Superior temporal gyrus (tissue), 1 donor: ENCODE data around the gene RPS6KB1.
"Not testable (repeated sequence)": the region's sequence is repeated elsewhere in the genome, so short reads cannot be mapped to it uniquely, and the experiment has no call there.

Source experiments
- DNase-seq: peaks from one replicate; pipeline ENCODE4 v3.0.0-alpha.2; 2016; ENCODE audit errors: extremely low spot score

RPS6KB1 gene

GRCh38 chr17:59940697-59941096 lies 47.8 kb downstream of the RPS6KB1 start:
- not testable (repeated sequence) for DNase-seq

GRCh38 chr17:59941131-59941530 lies 48.2 kb downstream of the RPS6KB1 start:
- DNase-seq, result no peak

- not testable (repeated sequence) for DNase-seq
Observed at GRCh38 chr17:59946433-59946832, 53.5 kb downstream of the RPS6KB1 start.

- not testable (repeated sequence) for DNase-seq
Observed at GRCh38 chr17:59947310-59947709, 54.4 kb downstream of the RPS6KB1 start.

GRCh38 chr17:59950049-59950448 lies 57.1 kb downstream of the RPS6KB1 start:
- DNase-seq, result no peak

GRCh38 chr17:59954856-59955255 lies 61.9 kb downstream of the RPS6KB1 start:
- DNase-seq, result no peak

GRCh38 chr17:59959574-59959973 lies 66.7 kb downstream of the RPS6KB1 start:
- not testable (repeated sequence) for DNase-seq

- DNase-seq, result no peak
Observed at GRCh38 chr17:59962739-59963318, 69.9 kb downstream of the RPS6KB1 start.

GRCh38 chr17:59963738-59964481 lies 71.0 kb downstream of the RPS6KB1 start:
- DNase-seq, result peak; percentile 72

- DNase-seq, result peak; percentile 91
Observed at GRCh38 chr17:59964482-59965328, 71.8 kb downstream of the RPS6KB1 start, which contains the start of gene RNFT1. Gene RNFT1, minus strand, starts transcription at chr17:59964740. Its CDS starts 77 bp downstream, at chr17:59964663.

GRCh38 chr17:59971771-59972170 lies 78.8 kb downstream of the RPS6KB1 start:
- not testable (repeated sequence) for DNase-seq

GRCh38 chr17:59972778-59973177 lies 79.9 kb downstream of the RPS6KB1 start:
- no peak for DNase-seq

GRCh38 chr17:59973483-59973882 lies 80.6 kb downstream of the RPS6KB1 start:
- DNase-seq, result not testable (repeated sequence)

GRCh38 chr17:59975166-59975565 lies 82.2 kb downstream of the RPS6KB1 start:
- not testable (repeated sequence) for DNase-seq

- not testable (repeated sequence) for DNase-seq
Observed at GRCh38 chr17:59996608-59997007, 103.7 kb downstream of the RPS6KB1 start.
